Muscle of back (tissue), 11 donors: ENCODE results near the gene SPATA31D3. TPM values are rescaled to one million over a fixed set of nuclear protein-coding genes. Genes with fewer than 3 reads are reported as not detected.
"Not testable (repeated sequence)": the region's sequence is repeated elsewhere in the genome, so short reads cannot be mapped to it uniquely, and the experiment has no call there.

ENCODE experiments used
- DNase-seq, 3 donors: peaks; one replicate each; pipeline versions ENCODE4 v3.0.0 to v3.0.0-alpha.2; 2013
- polyA plus RNA-seq, 10 donors: library from polyadenylated mRNA; unstranded; fragments of 120-200 nt; gene quantifications; one replicate each; pipeline ENCODE4 v1.2.1, GENCODE V29; 2013; ENCODE audit not compliant: insufficient read length in 10 of 10

SPATA31D3 gene
- polyA plus RNA-seq, 10 donors: not detected

GRCh38 chr9:81976351-81976750 lies 33.1 kb downstream of the SPATA31D3 start:
- DNase-seq: no peak

- no peak for DNase-seq
Measured at GRCh38 chr9:81979196-81979595, 35.9 kb downstream of the SPATA31D3 start.

GRCh38 chr9:81980568-81980967 lies 37.3 kb downstream of the SPATA31D3 start:
- no peak for DNase-seq

- no peak for DNase-seq
Measured at GRCh38 chr9:81981883-81982282, 38.6 kb downstream of the SPATA31D3 start.

- no peak for DNase-seq
Measured at GRCh38 chr9:81984928-81985327, 41.6 kb downstream of the SPATA31D3 start.

- DNase-seq: no peak
Measured at GRCh38 chr9:81986051-81986450, 42.8 kb downstream of the SPATA31D3 start.

- DNase-seq: not testable (repeated sequence)
Measured at GRCh38 chr9:81988472-81988871, 45.2 kb downstream of the SPATA31D3 start, which contains the start of gene SPATA31D1. SPATA31D1 (plus strand) TSS chr9:81988772; CDS start chr9:81988819, 47 bp downstream.

- DNase-seq: no peak
Measured at GRCh38 chr9:81989700-81990099, 46.4 kb downstream of the SPATA31D3 start.

GRCh38 chr9:81993656-81994055 lies 50.4 kb downstream of the SPATA31D3 start:
- no peak for DNase-seq

Other genes with a start within 250 kb of the SPATA31D3 start
- gene SPATA31D4, start 15.1 kb upstream of the SPATA31D3 start, polyA plus RNA-seq: not detected
- not detected for gene SPATA31D1, start 45.3 kb downstream of the SPATA31D3 start, polyA plus RNA-seq